Transverse colon (tissue), 4 donors: Measurements from ENCODE around the gene UGT3A1.

ENCODE experiments used
- EP300 ChIP-seq: sonication (generic); formaldehyde crosslinking; IDR thresholded peaks from one replicate; pipeline ENCODE4 v1.6.1; 2017; ENCODE audit warnings: antibody characterized with exemption, low read depth
- POLR2A ChIP-seq: fragments of 450-650 bp; IDR thresholded peaks from one replicate; pipeline ENCODE4 v1.6.1; 2016; ENCODE audit warnings: antibody characterized with exemption, mild to moderate bottlenecking, moderate library complexity
- POLR2AphosphoS5 ChIP-seq, 3 donors: sonication (generic); formaldehyde crosslinking; IDR thresholded peaks; one replicate each; pipeline ENCODE4 v1.6.1; 2016; ENCODE audit warnings: antibody characterized with exemption in 3 of 3
- TF ChIP-seq, protein P1 (sequence below), 5 experiments: fragments of 200-600 bp in 3 of 5; fragments of 450-650 bp in 2 of 5; sonication (generic) in 3 of 5; IDR thresholded peaks; 1 replicate in 2 of 5; 2 replicates in 3 of 5; pipeline ENCODE4 v1.5.1; 2016 to 2017; ENCODE audit warnings: antibody characterized with exemption in 5 of 5, inconsistent platforms in 3 of 5, mild to moderate bottlenecking in 2 of 5, moderate library complexity in 1 of 5

DNA sequence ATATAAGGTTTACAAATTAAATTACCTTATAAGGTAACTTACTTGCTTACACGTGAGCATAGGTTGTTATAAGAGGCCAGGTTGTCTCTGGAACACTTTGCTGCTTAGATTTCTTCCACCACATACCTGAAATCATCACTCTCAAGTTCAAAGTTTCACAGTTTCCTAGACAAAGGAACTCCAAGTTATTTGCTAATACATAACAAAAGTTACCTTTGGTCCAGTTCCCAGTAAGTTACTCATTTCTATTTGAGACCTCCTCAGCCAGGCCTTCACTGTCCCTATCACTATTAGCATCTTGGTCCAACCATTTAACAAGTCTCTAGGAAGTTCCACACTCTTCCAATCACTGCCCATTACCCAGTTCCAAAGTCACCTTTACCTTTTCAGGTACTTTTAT lies 18.5 kb upstream of the UGT3A1 start:
- TF ChIP-seq, protein P1, sequence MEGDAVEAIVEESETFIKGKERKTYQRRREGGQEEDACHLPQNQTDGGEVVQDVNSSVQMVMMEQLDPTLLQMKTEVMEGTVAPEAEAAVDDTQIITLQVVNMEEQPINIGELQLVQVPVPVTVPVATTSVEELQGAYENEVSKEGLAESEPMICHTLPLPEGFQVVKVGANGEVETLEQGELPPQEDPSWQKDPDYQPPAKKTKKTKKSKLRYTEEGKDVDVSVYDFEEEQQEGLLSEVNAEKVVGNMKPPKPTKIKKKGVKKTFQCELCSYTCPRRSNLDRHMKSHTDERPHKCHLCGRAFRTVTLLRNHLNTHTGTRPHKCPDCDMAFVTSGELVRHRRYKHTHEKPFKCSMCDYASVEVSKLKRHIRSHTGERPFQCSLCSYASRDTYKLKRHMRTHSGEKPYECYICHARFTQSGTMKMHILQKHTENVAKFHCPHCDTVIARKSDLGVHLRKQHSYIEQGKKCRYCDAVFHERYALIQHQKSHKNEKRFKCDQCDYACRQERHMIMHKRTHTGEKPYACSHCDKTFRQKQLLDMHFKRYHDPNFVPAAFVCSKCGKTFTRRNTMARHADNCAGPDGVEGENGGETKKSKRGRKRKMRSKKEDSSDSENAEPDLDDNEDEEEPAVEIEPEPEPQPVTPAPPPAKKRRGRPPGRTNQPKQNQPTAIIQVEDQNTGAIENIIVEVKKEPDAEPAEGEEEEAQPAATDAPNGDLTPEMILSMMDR (IDR thresholded peaks at IDR 0.05): no peak
- TF ChIP-seq EP300: no peak
- TF ChIP-seq POLR2A: no peak
- no peak for TF ChIP-seq POLR2AphosphoS5 (IDR thresholded peaks at IDR 0.05)
